Measurements from ENCODE around the gene CDC6. TPM values are rescaled to one million over a fixed set of nuclear protein-coding genes. Genes with fewer than 3 reads are reported as not detected.

Gene CDC6
- total RNA-seq, 1 donor from 2014 or later, result 18.2 TPM

- H3K27me3 Mint-ChIP-seq (ENCODE audit: unreplicated experiment), result peaks cover 22% of the 10 kb centered on the region
- H3K4me1 Mint-ChIP-seq (ENCODE audit: unreplicated experiment), result peaks cover 60% of the 10 kb centered on the region
- peak overlapping the region; percentile 98 for H3K27ac Mint-ChIP-seq (ENCODE audit: unreplicated experiment)
- H3K36me3 Mint-ChIP-seq (ENCODE audit: low read depth, unreplicated experiment), result peaks cover 18% of the 10 kb centered on the region
- peak overlapping the region; percentile 97 for H3K4me3 Mint-ChIP-seq (ENCODE audit: unreplicated experiment)
- DNase-seq (ENCODE audit: low spot score), result no peak
- TF ChIP-seq CTCF (IDR thresholded peaks at IDR 0.05; ENCODE audit: unreplicated experiment), result no peak
- no peaks in the 10 kb centered on the region for H3K9me3 Mint-ChIP-seq (ENCODE audit: unreplicated experiment)
Measured at GRCh38 chr17:40344421-40345160, 56.9 kb downstream of the CDC6 start.

- DNase-seq (ENCODE audit: low spot score), result peak; percentile 72
- H3K27me3 Mint-ChIP-seq (ENCODE audit: unreplicated experiment), result peaks cover 22% of the 10 kb centered on the region
- no peak for TF ChIP-seq CTCF (IDR thresholded peaks at IDR 0.05; ENCODE audit: unreplicated experiment)
- peaks cover 17% of the 10 kb centered on the region for H3K36me3 Mint-ChIP-seq (ENCODE audit: low read depth, unreplicated experiment)
- H3K27ac Mint-ChIP-seq (ENCODE audit: unreplicated experiment), result peak overlapping the region; percentile 98
- peak overlapping the region; percentile 97 for H3K4me3 Mint-ChIP-seq (ENCODE audit: unreplicated experiment)
- H3K9me3 Mint-ChIP-seq (ENCODE audit: unreplicated experiment), result no peaks in the 10 kb centered on the region
- H3K4me1 Mint-ChIP-seq (ENCODE audit: unreplicated experiment), result peaks cover 63% of the 10 kb centered on the region
Measured at GRCh38 chr17:40345161-40345993, 57.7 kb downstream of the CDC6 start.

GRCh38 chr17:40345994-40346764 lies 58.5 kb downstream of the CDC6 start:
- Mint-ChIP-seq H3K27me3 (ENCODE audit: unreplicated experiment) (peaks cover 20% of the 10 kb centered on the region), H3K4me3 (ENCODE audit: unreplicated experiment) (peak overlapping the region; percentile 97), H3K9me3 (ENCODE audit: unreplicated experiment) (no peaks in the 10 kb centered on the region)

GRCh38 chr17:40346765-40347158 lies 59.1 kb downstream of the CDC6 start:
- H3K27ac Mint-ChIP-seq (ENCODE audit: unreplicated experiment), result peak overlapping the region; percentile 98
- H3K27me3 Mint-ChIP-seq (ENCODE audit: unreplicated experiment), result peaks cover 19% of the 10 kb centered on the region
- no peaks in the 10 kb centered on the region for H3K9me3 Mint-ChIP-seq (ENCODE audit: unreplicated experiment)
- TF ChIP-seq CTCF (IDR thresholded peaks at IDR 0.05; ENCODE audit: unreplicated experiment), result no peak
- H3K4me3 Mint-ChIP-seq (ENCODE audit: unreplicated experiment), result peak overlapping the region; percentile 65
- H3K4me1 Mint-ChIP-seq (ENCODE audit: unreplicated experiment), result peaks cover 62% of the 10 kb centered on the region
- no peak for DNase-seq (ENCODE audit: low spot score)
- peaks cover 17% of the 10 kb centered on the region for H3K36me3 Mint-ChIP-seq (ENCODE audit: low read depth, unreplicated experiment)

More at GRCh38 chr17:40345994-40346764, 58.5 kb downstream of the CDC6 start:
- Mint-ChIP-seq H3K36me3 (ENCODE audit: low read depth, unreplicated experiment) (peaks cover 15% of the 10 kb centered on the region), H3K4me1 (ENCODE audit: unreplicated experiment) (peaks cover 62% of the 10 kb centered on the region), H3K27ac (ENCODE audit: unreplicated experiment) (peak overlapping the region; percentile 98)
- no peak for TF ChIP-seq CTCF (IDR thresholded peaks at IDR 0.05; ENCODE audit: unreplicated experiment)
- no peak for DNase-seq (ENCODE audit: low spot score)
